IPS-15b (cell line): Measurements from ENCODE around the gene KIF12.

Source experiments
- H3K27me3 ChIP-seq: one replicate; pipeline ENCODE4 v1.6.1; 2013; ENCODE audit warnings: low read length; ENCODE audit not compliant: control insufficient read depth, insufficient read depth
- H3K36me3 ChIP-seq: one replicate; pipeline ENCODE4 v1.6.1; 2013; ENCODE audit warnings: low read length; ENCODE audit not compliant: control insufficient read depth, insufficient read depth
- H3K4me1 ChIP-seq: one replicate; pipeline ENCODE4 v1.6.1; 2013; ENCODE audit warnings: mild to moderate bottlenecking, low read length; ENCODE audit not compliant: control insufficient read depth, insufficient read depth
- H3K4me3 ChIP-seq: one replicate; pipeline ENCODE4 v1.5.1; 2013; ENCODE audit warnings: low read depth, low read length
- H3K9ac ChIP-seq: one replicate; pipeline ENCODE4 v1.6.1; 2013; ENCODE audit warnings: low read depth, mild to moderate bottlenecking, low read length
- H3K9me3 ChIP-seq: one replicate; pipeline ENCODE4 v1.6.1; 2013; ENCODE audit warnings: mild to moderate bottlenecking, low read length; ENCODE audit not compliant: control insufficient read depth, insufficient read depth

Gene KIF12

GRCh38 chr9:114061830-114062474 is 37.1 kb downstream of the KIF12 start:
- no peaks in the 10 kb centered on the region for H3K27me3 ChIP-seq
- H3K4me3 ChIP-seq = no peak overlapping the region
- no peaks in the 10 kb centered on the region for H3K9me3 ChIP-seq
- H3K9ac ChIP-seq = no peak overlapping the region
- no peaks in the 10 kb centered on the region for H3K36me3 ChIP-seq
- H3K4me1 ChIP-seq = no peaks in the 10 kb centered on the region

DNA sequence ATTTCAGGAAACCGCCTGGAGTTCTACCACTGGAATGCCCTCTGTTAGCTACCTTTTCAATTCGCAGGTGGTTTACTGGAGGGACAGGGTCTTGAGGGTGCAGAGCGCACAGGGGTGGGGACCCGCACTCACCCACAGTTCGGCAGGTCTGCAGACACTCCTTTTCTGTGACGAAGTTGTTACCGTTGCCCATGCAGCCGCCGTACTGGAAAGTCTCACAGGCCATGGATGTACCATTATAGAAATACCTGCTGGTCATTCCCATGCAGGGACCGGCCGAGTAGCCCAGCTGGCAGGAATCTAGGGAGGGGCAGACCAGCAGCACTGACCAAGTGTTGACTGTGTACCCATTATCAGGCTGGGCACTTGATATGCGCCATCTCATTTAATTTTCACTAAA is 37.8 kb downstream of the KIF12 start:
- H3K4me1 ChIP-seq = no peaks in the 10 kb centered on the region
- no peaks in the 10 kb centered on the region for H3K36me3 ChIP-seq
- H3K9me3 ChIP-seq = no peaks in the 10 kb centered on the region
- H3K9ac ChIP-seq = no peak overlapping the region
- H3K4me3 ChIP-seq = no peak overlapping the region
- no peaks in the 10 kb centered on the region for H3K27me3 ChIP-seq

- no peak overlapping the region for H3K4me3 ChIP-seq
- no peak overlapping the region for H3K9ac ChIP-seq
- H3K36me3 ChIP-seq = no peaks in the 10 kb centered on the region
- H3K9me3 ChIP-seq = no peaks in the 10 kb centered on the region
- H3K4me1 ChIP-seq = no peaks in the 10 kb centered on the region
- H3K27me3 ChIP-seq = no peaks in the 10 kb centered on the region
Observed at GRCh38 chr9:114060711-114061110, 38.4 kb downstream of the KIF12 start.

- Histone ChIP-seq H3K4me3 (no peak overlapping the region), H3K27me3 (no peaks in the 10 kb centered on the region), H3K9ac (no peak overlapping the region), H3K9me3 (no peaks in the 10 kb centered on the region), H3K4me1 (no peaks in the 10 kb centered on the region), H3K36me3 (no peaks in the 10 kb centered on the region)
Observed at GRCh38 chr9:114060070-114060469, 39.0 kb downstream of the KIF12 start.

- Histone ChIP-seq H3K36me3 (no peaks in the 10 kb centered on the region), H3K9ac (no peak overlapping the region), H3K4me3 (no peak overlapping the region), H3K9me3 (no peaks in the 10 kb centered on the region), H3K4me1 (no peaks in the 10 kb centered on the region), H3K27me3 (no peaks in the 10 kb centered on the region)
Observed at GRCh38 chr9:114059047-114059803, 39.9 kb downstream of the KIF12 start.

- Histone ChIP-seq H3K4me1 (no peaks in the 10 kb centered on the region), H3K9ac (no peak overlapping the region), H3K36me3 (no peaks in the 10 kb centered on the region), H3K27me3 (no peaks in the 10 kb centered on the region), H3K9me3 (no peaks in the 10 kb centered on the region), H3K4me3 (no peak overlapping the region)
Observed at GRCh38 chr9:114058688-114059046, 40.4 kb downstream of the KIF12 start.

- no peak overlapping the region for H3K4me3 ChIP-seq
- H3K9me3 ChIP-seq = no peaks in the 10 kb centered on the region
- no peaks in the 10 kb centered on the region for H3K4me1 ChIP-seq
- no peak overlapping the region for H3K9ac ChIP-seq
- no peaks in the 10 kb centered on the region for H3K27me3 ChIP-seq
- no peaks in the 10 kb centered on the region for H3K36me3 ChIP-seq
Observed at GRCh38 chr9:114057161-114057885, 41.8 kb downstream of the KIF12 start.

DNA sequence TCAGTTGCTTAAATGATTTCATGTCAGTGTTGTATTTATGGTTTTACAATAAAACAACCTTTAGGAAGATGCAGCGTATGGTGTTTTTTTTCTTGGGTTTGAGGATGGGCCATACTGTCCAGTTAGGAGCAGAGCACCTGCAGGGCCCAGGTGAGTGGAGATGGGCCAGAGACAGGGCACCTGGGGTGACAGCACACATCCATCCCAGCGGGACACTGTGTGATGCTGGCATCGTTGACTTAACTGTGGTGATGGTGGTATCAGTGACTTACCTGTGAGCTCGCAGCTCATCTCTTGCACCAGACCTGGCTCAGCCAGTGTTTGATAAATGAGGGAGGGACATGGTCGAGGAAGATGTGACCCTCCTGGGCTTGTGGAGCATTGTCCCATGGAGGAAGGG is 42.6 kb downstream of the KIF12 start:
- H3K4me3 ChIP-seq = no peak overlapping the region
- H3K4me1 ChIP-seq = no peaks in the 10 kb centered on the region
- no peak overlapping the region for H3K9ac ChIP-seq
- H3K9me3 ChIP-seq = no peaks in the 10 kb centered on the region
- no peaks in the 10 kb centered on the region for H3K27me3 ChIP-seq
- no peaks in the 10 kb centered on the region for H3K36me3 ChIP-seq

DNA sequence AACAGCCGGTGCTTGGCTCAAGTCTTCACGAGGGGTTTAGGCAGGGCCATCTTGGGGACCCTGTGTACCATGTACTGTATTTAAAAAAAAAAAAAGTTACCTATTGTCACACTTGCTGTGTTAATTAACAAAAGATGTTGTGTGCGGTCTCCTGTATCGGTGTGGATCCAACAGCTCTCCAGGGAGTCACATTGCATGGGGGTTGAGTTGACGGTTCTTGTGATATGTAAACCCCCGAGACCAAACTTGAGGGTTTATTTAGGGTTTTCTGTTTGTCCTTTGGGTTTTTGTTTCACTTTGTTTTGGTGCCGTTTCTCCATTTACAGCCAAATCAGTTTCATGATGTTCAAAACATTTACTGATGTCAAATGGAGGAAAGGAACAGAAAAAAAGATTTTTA is 43.2 kb downstream of the KIF12 start:
- Histone ChIP-seq H3K4me1 (no peaks in the 10 kb centered on the region), H3K27me3 (no peaks in the 10 kb centered on the region), H3K9ac (no peak overlapping the region), H3K36me3 (no peaks in the 10 kb centered on the region), H3K9me3 (no peaks in the 10 kb centered on the region), H3K4me3 (no peak overlapping the region)

- Histone ChIP-seq H3K9ac (no peak overlapping the region), H3K9me3 (no peaks in the 10 kb centered on the region), H3K36me3 (no peaks in the 10 kb centered on the region), H3K4me3 (no peak overlapping the region), H3K27me3 (no peaks in the 10 kb centered on the region), H3K4me1 (no peaks in the 10 kb centered on the region)
Observed at GRCh38 chr9:114055061-114055460, 44.0 kb downstream of the KIF12 start.

DNA sequence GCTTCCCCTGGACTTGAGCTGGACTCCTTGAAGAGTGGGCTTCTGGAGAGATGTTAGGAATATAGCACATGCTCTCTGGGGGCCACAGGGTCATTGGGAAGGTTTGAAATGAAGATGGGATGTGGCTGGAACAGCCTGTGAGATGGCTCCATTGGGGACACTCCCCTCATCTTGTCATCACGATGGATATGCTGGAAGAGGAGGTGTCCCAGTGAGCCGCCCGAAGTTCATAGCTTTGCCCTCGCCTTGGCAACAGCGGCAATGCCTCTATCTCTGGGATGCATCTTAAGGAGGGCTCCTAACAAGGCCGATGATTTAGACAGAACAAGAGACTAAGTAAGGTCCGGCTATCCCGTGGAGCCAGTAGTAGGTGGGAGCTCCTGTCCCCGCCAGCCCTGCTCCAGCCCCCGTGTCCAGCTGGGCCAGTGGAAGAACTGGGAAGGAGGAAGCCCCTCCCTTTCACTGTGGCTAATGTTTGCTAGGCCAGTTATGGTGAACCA is 44.9 kb downstream of the KIF12 start:
- Histone ChIP-seq H3K4me1 (no peaks in the 10 kb centered on the region), H3K4me3 (no peak overlapping the region), H3K9ac (no peak overlapping the region), H3K27me3 (no peaks in the 10 kb centered on the region), H3K9me3 (no peaks in the 10 kb centered on the region), H3K36me3 (no peaks in the 10 kb centered on the region)
